H9 (cell line): ENCODE data around the gene OR11H12. TPM values are rescaled to one million over a fixed set of nuclear protein-coding genes. Genes with fewer than 3 reads are reported as not detected.
"Not testable (repeated sequence)": the region's sequence is repeated elsewhere in the genome, so short reads cannot be mapped to it uniquely, and the experiment has no call there.

Experiments used
- DNase-seq: peaks from one replicate; pipeline ENCODE4 v3.0.0-alpha.2; 2017
- H2AFZ ChIP-seq: one replicate; pipeline ENCODE4 v1.6.1; 2013; ENCODE audit warnings: mild to moderate bottlenecking, low read length, control low read depth, moderate library complexity
- H2AK5ac ChIP-seq: 2 replicates; pipeline ENCODE4 v1.6.1; 2013; ENCODE audit warnings: low read length, control low read depth, mixed read lengths; ENCODE audit not compliant: insufficient read length
- H2BK120ac ChIP-seq: one replicate; pipeline ENCODE4 v1.6.1; 2013; ENCODE audit warnings: low read depth, mild to moderate bottlenecking, low read length, control low read depth, inconsistent platforms; ENCODE audit not compliant: poor library complexity, severe bottlenecking
- H2BK12ac ChIP-seq: 2 replicates; pipeline ENCODE4 v1.6.1; 2013; ENCODE audit warnings: low read length, control low read depth, mixed read lengths, low read depth; ENCODE audit not compliant: insufficient read length
- H2BK15ac ChIP-seq: 2 replicates; pipeline ENCODE4 v1.6.1; 2013; ENCODE audit warnings: low read depth, low read length, control low read depth
- H2BK20ac ChIP-seq: one replicate; pipeline ENCODE4 v1.6.1; 2013; ENCODE audit warnings: low read depth, mild to moderate bottlenecking, low read length, control low read depth, inconsistent platforms; ENCODE audit not compliant: poor library complexity, severe bottlenecking
- H2BK5ac ChIP-seq: 2 replicates; pipeline ENCODE4 v1.6.1; 2013; ENCODE audit warnings: low read length, control low read depth, mixed read lengths; ENCODE audit not compliant: insufficient read length
- H3K14ac ChIP-seq: 2 replicates; pipeline ENCODE4 v1.6.1; 2013; ENCODE audit warnings: low read length, control low read depth; ENCODE audit not compliant: insufficient read depth
- H3K18ac ChIP-seq: 2 replicates; pipeline ENCODE4 v1.6.1; 2013; ENCODE audit warnings: low read depth, mild to moderate bottlenecking, mixed read lengths, low read length, control low read depth; ENCODE audit not compliant: insufficient read length
- H3K23ac ChIP-seq: 2 replicates; pipeline ENCODE4 v1.6.1; 2013; ENCODE audit warnings: low read length, control low read depth, mixed read lengths, low read depth; ENCODE audit not compliant: insufficient read length
- H3K23me2 ChIP-seq: 2 replicates; pipeline ENCODE4 v1.6.1; 2013; ENCODE audit warnings: low read depth, mild to moderate bottlenecking, mixed read lengths, low read length, control low read depth; ENCODE audit not compliant: insufficient read length, poor library complexity, severe bottlenecking
- H3K27ac ChIP-seq: 2 replicates; pipeline ENCODE4 v1.5.1; 2013; ENCODE audit warnings: low read length, control low read depth, mixed read lengths, low read depth; ENCODE audit not compliant: insufficient read length
- H3K27me3 ChIP-seq: 2 replicates; pipeline ENCODE4 v1.6.1; 2013; ENCODE audit warnings: low read length, control low read depth, inconsistent platforms; ENCODE audit not compliant: insufficient read depth
- H3K4ac ChIP-seq: 2 replicates; pipeline ENCODE4 v1.6.1; 2013; ENCODE audit warnings: low read depth, mild to moderate bottlenecking, control low read depth, inconsistent platforms, low read length, moderate library complexity
- H3K4me1 ChIP-seq: 2 replicates; pipeline ENCODE4 v1.6.1; 2013; ENCODE audit warnings: low read length, control low read depth, inconsistent platforms; ENCODE audit not compliant: insufficient read depth
- H3K4me2 ChIP-seq: 2 replicates; pipeline ENCODE4 v1.6.1; 2013; ENCODE audit warnings: low read length, control low read depth, mixed read lengths; ENCODE audit not compliant: insufficient read length, insufficient read depth
- H3K56ac ChIP-seq: 2 replicates; pipeline ENCODE4 v1.6.1; 2013; ENCODE audit warnings: low read depth, mild to moderate bottlenecking, mixed read lengths, low read length, control low read depth; ENCODE audit not compliant: insufficient read length
- H3K79me1 ChIP-seq: 2 replicates; pipeline ENCODE4 v1.6.1; 2013; ENCODE audit warnings: low read depth, mild to moderate bottlenecking, moderate library complexity, low read length, control low read depth, inconsistent platforms; ENCODE audit not compliant: insufficient read depth, poor library complexity, severe bottlenecking
- H3K79me2 ChIP-seq: 2 replicates; pipeline ENCODE4 v1.6.1; 2013; ENCODE audit warnings: low read length, control low read depth, inconsistent platforms; ENCODE audit not compliant: insufficient read depth
- H3K9ac ChIP-seq: 2 replicates; pipeline ENCODE4 v1.6.1; 2013; ENCODE audit warnings: low read length, control low read depth, mixed read lengths; ENCODE audit not compliant: insufficient read length; ENCODE audit errors: extremely low read depth
- H3K9me3 ChIP-seq: one replicate; pipeline ENCODE4 v1.6.1; 2013; ENCODE audit warnings: low read depth, low read length, inconsistent platforms; ENCODE audit not compliant: control insufficient read depth
- H3T11ph ChIP-seq: one replicate; pipeline ENCODE4 v1.6.1; 2013; ENCODE audit warnings: mild to moderate bottlenecking, low read length, control low read depth, inconsistent platforms
- H4K20me1 ChIP-seq: one replicate; pipeline ENCODE4 v1.6.1; 2013; ENCODE audit not compliant: control insufficient read depth, insufficient read length, insufficient read depth
- H4K5ac ChIP-seq: 2 replicates; pipeline ENCODE4 v1.6.1; 2013; ENCODE audit warnings: low read depth, mild to moderate bottlenecking, mixed read lengths, low read length, control low read depth; ENCODE audit not compliant: insufficient read length
- H4K8ac ChIP-seq: replicated peaks from 2 replicates; pipeline ENCODE4 v1.6.1; 2013; ENCODE audit warnings: low read length, control low read depth, mixed read lengths, low read depth; ENCODE audit not compliant: insufficient read length
- H4K91ac ChIP-seq: 2 replicates; pipeline ENCODE4 v1.6.1; 2013; ENCODE audit warnings: low read depth, mild to moderate bottlenecking, moderate library complexity, mixed read lengths, low read length, control low read depth; ENCODE audit not compliant: insufficient read length
- H3K27ac Mint-ChIP-seq, 3 experiments: 2 replicates in 2 of 3; 3 replicates in 1 of 3; pipeline ENCODE4 v1.8.0; 2020 to 2021; ENCODE audit warnings: mixed read lengths in 3 of 3, mild to moderate bottlenecking in 1 of 3, moderate library complexity in 1 of 3
- H3K27me3 Mint-ChIP-seq: 2 replicates; pipeline ENCODE4 v1.8.0; 2021; ENCODE audit warnings: low read depth, mild to moderate bottlenecking, moderate library complexity, mixed read lengths
- H3K36me3 Mint-ChIP-seq, 3 experiments: 2 replicates in 2 of 3; 3 replicates in 1 of 3; pipeline ENCODE4 v1.8.0; 2020 to 2021; ENCODE audit warnings: low read depth in 3 of 3, mixed read lengths in 3 of 3; ENCODE audit not compliant: insufficient read depth in 1 of 3
- H3K4me1 Mint-ChIP-seq, 2 experiments: 2 replicates each; pipeline ENCODE4 v1.8.0; 2020; ENCODE audit warnings: mixed read lengths in 2 of 2
- H3K4me3 Mint-ChIP-seq, 2 experiments: 2 replicates in 1 of 2; 3 replicates in 1 of 2; pipeline ENCODE4 v1.8.0; 2020 to 2021; ENCODE audit warnings: mild to moderate bottlenecking in 2 of 2, mixed read lengths in 2 of 2, moderate library complexity in 1 of 2
- H3K9me3 Mint-ChIP-seq, 2 experiments: 2 replicates in 1 of 2; 3 replicates in 1 of 2; pipeline ENCODE4 v1.8.0; 2020; ENCODE audit warnings: mild to moderate bottlenecking in 2 of 2, mixed read lengths in 2 of 2, moderate library complexity in 1 of 2
- WGBS: extraction: QIAGEN DNeasy Blood & Tissue Kit; methylation state at CpG from one replicate; pipeline ENCODE4 v1.1.7; 2013; ENCODE audit warnings: missing lambda C conversion rate, low lambda C conversion rate, mixed read lengths; ENCODE audit not compliant: insufficient read length; ENCODE audit errors: extremely low coverage; 5-methylcytosine and 5-hydroxymethylcytosine counted together
- total RNA-seq: library from RNA; stranded (reverse); gene quantifications from 2 replicates; pipeline ENCODE4 v1.2.1, GENCODE V29; 2021

OR11H12 gene
- total RNA-seq, 1 experiment from 2014 or later: not detected

DNA sequence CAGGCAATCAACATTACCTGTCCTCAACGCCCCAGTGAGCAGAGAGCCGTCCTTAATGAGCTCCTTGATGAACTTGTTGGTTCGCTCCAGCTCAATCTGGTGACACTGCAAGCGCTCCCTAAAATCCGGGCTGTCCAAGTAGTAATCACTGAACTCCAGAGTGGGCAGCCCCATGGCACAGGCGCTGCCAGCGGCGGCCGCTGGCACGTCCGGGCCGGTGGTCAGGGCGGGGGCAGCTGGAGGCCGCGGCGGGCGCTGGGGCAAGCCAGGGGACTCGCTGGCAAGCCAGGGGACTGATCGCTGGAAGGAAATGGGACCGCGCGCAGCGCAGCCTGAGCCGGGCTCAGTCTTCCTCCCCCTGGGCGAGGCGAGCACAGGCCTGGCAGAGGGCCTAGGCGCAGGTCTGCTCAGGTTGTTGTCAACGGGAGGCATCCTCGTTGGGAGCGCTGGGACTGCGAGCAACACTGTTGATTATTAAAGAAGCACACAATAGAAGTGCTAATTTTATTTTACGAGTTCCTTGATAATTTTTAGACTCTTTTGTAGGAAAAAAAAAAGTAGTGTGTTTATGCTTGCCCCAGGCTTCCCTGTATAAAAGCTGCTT is 25.8 kb downstream of the OR11H12 start:
- H2BK20ac ChIP-seq, H3K9me3 ChIP-seq, H3K27me3 Mint-ChIP-seq, H4K5ac ChIP-seq, H2BK5ac ChIP-seq, DNase-seq, H2AFZ ChIP-seq, H3K27ac ChIP-seq, H3K79me1 ChIP-seq, H4K91ac ChIP-seq, H3K4me2 ChIP-seq, H3K4me3 Mint-ChIP-seq, H4K20me1 ChIP-seq, H2BK15ac ChIP-seq, H3K36me3 Mint-ChIP-seq, H3K23me2 ChIP-seq, H3K27me3 ChIP-seq, H3K27ac Mint-ChIP-seq, H3K4me1 Mint-ChIP-seq, H2BK12ac ChIP-seq, H3K4me1 ChIP-seq, H3K14ac ChIP-seq, H3K23ac ChIP-seq, H2BK120ac ChIP-seq, H2AK5ac ChIP-seq, H3K18ac ChIP-seq, H3T11ph ChIP-seq, H3K56ac ChIP-seq, H3K9ac ChIP-seq, H4K8ac ChIP-seq, H3K4ac ChIP-seq, H3K79me2 ChIP-seq: not testable (repeated sequence)
- peaks cover 8 to 11% of the 10 kb centered on the region in 2 experiments for H3K9me3 Mint-ChIP-seq
- no CpG with 5 or more reads among the region's 32 CpGs for WGBS

DNA sequence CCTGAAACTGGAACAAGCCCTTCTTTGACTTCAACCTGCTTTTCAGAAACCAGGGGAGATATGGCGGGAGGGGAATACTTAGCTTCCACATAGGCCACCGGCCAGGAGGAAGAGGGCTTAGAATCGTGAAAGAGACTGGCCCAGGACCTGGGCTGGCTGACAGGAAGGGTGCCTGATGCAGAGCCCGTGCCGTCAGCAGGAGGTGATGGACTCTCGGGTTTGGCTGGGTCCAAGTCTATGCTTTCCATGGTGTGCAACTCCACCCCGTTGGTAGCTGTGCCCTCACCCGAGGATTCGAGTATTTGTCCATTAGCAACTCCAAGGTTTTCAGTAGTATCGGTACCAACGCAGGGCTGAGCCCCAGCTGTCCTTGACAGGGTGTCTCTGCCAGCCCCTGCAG is 35.1 kb downstream of the OR11H12 start:
- H3K4me1 Mint-ChIP-seq, H3K9me3 ChIP-seq, H3K27me3 Mint-ChIP-seq, H4K8ac ChIP-seq, H3K56ac ChIP-seq, H3K18ac ChIP-seq, H3K4me3 Mint-ChIP-seq, H2AK5ac ChIP-seq, H4K20me1 ChIP-seq, H4K91ac ChIP-seq, H3K27me3 ChIP-seq, H3K4me1 ChIP-seq, H2BK15ac ChIP-seq, H3K27ac ChIP-seq, H2BK5ac ChIP-seq, H3T11ph ChIP-seq, DNase-seq, H3K36me3 Mint-ChIP-seq, H3K14ac ChIP-seq, H3K79me1 ChIP-seq, H3K23me2 ChIP-seq, H3K4ac ChIP-seq, H3K4me2 ChIP-seq, H2BK120ac ChIP-seq, H2AFZ ChIP-seq, H3K9me3 Mint-ChIP-seq, H3K9ac ChIP-seq, H4K5ac ChIP-seq, H2BK20ac ChIP-seq, H3K27ac Mint-ChIP-seq, H3K79me2 ChIP-seq, H3K23ac ChIP-seq, H2BK12ac ChIP-seq: not testable (repeated sequence)
- WGBS: no CpG with 5 or more reads among the region's 11 CpGs
